Neural progenitor cell (in vitro differentiated cells): Measurements from ENCODE around the gene GNG7.

Experiments
- CTCF ChIP-seq: fragments of 200-600 bp; sonication (generic); IDR thresholded peaks from 2 replicates; pipeline ENCODE4 v1.5.1; 2017; ENCODE audit warnings: antibody characterized with exemption, mild to moderate bottlenecking
- EZH2 ChIP-seq: fragments of 200-600 bp; sonication (generic); IDR thresholded peaks from 2 replicates; pipeline ENCODE4 v1.6.1; 2017; ENCODE audit warnings: antibody characterized with exemption, mild to moderate bottlenecking, moderate library complexity

GRCh38 chr19:2550431-2551171 is 151.9 kb downstream of the GNG7 start:
- TF ChIP-seq EZH2 (no peak), CTCF (no peak)
